ENCODE results near the gene TP53TG5. TPM values are rescaled to one million over a fixed set of nuclear protein-coding genes. Genes with fewer than 3 reads are reported as not detected.
A peak's percentile ranks its signal among the peaks of the same experiment; 100 is the strongest.

Gene TP53TG5
- total RNA-seq, 1 donor = 0.09 TPM

DNA sequence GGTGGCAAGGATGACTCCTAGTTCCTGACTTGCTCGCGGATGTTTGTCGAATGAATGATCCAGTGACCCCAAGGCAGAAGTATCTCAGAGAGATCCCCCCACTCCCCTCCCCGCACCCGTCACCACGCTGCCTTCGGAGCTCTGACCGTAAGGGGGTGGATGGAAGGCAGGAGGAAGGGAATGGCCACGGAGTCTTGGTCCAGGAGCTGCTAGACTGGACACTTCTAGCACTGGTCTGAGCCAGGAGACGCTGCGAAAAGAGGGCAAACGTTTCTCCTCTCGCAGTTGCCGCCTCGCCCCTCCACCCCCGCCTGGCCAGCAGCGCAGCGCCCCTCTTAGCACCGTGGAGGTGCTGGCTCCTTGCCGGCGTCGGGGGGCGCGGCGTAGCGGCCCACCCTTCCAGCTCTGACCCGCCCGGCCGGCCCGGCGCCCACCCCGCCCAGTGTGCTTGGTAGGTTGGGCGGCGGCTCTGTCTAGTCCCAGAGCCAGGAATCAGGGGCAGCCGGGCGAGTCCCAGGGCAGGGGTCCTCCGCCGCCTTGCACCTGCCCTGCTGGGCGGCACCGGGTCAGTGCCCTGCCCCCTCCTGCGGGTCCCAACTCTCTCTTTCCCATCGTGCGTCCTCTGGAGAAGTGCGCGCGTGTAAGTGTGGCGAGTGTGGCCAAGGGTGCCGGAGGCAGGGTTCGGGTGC, 27.6 kb upstream of the TP53TG5 start:
- peak; percentile 8 for DNase-seq (ENCODE audit: low read depth)
- TF ChIP-seq, protein P1, sequence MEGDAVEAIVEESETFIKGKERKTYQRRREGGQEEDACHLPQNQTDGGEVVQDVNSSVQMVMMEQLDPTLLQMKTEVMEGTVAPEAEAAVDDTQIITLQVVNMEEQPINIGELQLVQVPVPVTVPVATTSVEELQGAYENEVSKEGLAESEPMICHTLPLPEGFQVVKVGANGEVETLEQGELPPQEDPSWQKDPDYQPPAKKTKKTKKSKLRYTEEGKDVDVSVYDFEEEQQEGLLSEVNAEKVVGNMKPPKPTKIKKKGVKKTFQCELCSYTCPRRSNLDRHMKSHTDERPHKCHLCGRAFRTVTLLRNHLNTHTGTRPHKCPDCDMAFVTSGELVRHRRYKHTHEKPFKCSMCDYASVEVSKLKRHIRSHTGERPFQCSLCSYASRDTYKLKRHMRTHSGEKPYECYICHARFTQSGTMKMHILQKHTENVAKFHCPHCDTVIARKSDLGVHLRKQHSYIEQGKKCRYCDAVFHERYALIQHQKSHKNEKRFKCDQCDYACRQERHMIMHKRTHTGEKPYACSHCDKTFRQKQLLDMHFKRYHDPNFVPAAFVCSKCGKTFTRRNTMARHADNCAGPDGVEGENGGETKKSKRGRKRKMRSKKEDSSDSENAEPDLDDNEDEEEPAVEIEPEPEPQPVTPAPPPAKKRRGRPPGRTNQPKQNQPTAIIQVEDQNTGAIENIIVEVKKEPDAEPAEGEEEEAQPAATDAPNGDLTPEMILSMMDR (IDR thresholded peaks at IDR 0.05; ENCODE audit: insufficient read depth, low read length) = no peak
- peak overlapping the region; percentile 73 for H3K4me3 ChIP-seq (ENCODE audit: low read depth, low read length)

DNA sequence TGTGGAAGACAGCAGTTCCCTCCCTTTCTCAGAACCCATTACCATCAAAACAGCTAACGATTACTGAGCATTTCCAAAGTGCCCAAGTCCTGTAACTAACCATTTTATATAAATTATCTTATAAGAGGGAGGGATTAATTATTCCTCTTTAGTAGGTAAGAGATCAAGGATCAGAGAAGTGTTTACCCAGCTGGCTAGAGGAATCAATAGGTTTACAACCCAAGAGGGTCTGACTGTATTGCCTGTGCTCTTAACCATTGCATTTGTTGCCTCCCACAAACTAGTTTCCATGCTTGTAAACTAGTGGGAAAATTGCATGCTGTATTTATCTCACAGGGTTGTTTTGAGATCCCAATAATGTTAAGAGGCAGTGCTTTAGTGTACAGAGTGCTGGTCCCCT, 26.3 kb upstream of the TP53TG5 start:
- no peak for DNase-seq (ENCODE audit: low read depth)
- H3K4me3 ChIP-seq (ENCODE audit: low read depth, low read length) = no peak overlapping the region
- TF ChIP-seq, protein P1 (IDR thresholded peaks at IDR 0.05; ENCODE audit: insufficient read depth, low read length) = no peak

DNA sequence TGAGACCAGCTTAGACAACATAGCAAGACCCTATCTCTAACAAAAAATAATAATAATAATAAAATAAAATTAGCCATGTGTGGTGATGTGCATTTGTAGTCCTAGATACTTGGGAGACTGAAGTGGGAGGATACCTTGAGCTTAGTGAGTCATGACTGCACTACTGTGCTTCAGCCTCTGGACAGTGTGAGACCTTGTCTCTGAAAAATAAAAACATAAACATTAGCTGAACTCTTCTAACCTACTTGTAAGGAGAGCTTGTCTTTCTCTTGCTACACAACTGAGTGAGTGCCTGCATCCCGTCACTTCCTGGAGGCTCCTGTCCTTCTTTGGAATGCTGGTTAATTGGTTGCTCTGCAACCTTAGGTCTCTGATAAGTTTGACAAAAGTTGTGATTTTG, 24.8 kb upstream of the TP53TG5 start:
- no peak for DNase-seq (ENCODE audit: low read depth)
- TF ChIP-seq, protein P1 (IDR thresholded peaks at IDR 0.05; ENCODE audit: insufficient read depth, low read length) = no peak
- no peak overlapping the region for H3K4me3 ChIP-seq (ENCODE audit: low read depth, low read length)

DNA sequence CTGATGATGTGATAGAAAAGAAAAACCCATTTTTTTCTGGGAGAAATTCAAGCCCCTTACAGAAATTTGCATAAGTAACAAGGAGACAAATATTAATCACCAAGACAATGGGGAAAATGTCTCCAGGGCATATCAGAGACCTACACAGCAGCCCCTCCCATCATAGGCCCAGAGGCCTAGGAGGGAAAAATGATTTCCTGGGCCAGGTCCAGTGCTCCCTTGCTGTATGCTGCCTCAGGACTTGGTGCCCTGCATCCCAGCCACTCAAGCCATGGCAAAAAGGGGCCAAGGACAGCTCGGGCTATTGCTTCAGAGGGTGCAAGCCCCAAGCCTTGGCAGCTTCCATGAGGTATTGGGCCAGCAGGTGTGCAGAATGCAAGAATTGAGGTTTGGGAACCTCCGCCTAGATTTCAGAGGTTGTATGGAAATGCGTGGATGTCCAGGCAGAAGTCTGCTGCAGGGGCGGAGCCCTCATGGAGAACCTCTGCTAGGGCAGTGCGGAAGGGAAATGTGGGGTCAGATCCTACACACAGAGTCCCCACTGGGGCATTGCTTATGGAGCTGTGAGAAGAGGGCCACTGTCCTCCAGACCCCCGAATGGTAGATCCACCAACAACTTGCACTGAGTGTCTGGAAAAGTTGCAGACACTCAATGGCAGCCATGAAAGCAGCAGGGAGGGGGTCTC, 22.4 kb upstream of the TP53TG5 start:
- no peak for DNase-seq (ENCODE audit: low read depth)
- TF ChIP-seq, protein P1 (IDR thresholded peaks at IDR 0.05; ENCODE audit: insufficient read depth, low read length) = no peak
- no peak overlapping the region for H3K4me3 ChIP-seq (ENCODE audit: low read depth, low read length)

DNA sequence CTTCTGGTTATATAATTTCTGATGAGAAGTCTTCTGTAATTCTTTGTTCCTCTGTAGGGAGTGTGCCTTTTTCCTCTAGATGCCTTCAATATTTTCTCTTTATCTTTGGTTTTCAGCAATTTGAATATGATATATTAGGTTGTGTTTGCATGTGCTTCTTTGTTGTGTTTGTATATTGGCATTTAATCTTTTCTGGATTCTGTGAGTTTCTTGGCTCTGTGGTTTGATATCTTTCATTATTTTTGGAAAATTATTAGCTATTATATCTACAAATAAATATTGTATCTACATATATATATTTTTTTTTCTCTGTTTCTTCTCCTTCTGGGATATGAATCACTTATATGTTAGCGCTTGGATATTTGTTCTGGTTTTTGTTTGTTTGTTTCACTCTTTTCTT, 20.9 kb upstream of the TP53TG5 start:
- TF ChIP-seq, protein P1 (IDR thresholded peaks at IDR 0.05; ENCODE audit: insufficient read depth, low read length) = no peak
- DNase-seq (ENCODE audit: low read depth) = no peak
- no peak overlapping the region for H3K4me3 ChIP-seq (ENCODE audit: low read depth, low read length)

DNA sequence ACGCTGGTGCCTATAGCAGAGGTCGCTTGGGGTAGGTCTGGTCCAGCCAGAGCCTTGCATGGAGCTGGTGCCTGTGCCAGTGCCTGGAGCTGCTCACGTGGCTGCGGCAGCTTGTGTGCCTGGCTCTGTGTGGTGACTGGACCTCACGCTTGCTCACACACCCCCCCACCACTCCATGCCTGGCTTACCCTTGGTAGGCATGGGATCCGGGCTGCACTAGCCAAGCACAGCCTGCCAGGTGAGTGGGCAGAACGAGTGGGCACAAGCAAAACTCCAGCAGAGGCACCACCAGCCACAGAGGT, 16.9 kb upstream of the TP53TG5 start:
- TF ChIP-seq, protein P1 (IDR thresholded peaks at IDR 0.05; ENCODE audit: insufficient read depth, low read length) = no peak
- DNase-seq (ENCODE audit: low read depth) = no peak
- no peak overlapping the region for H3K4me3 ChIP-seq (ENCODE audit: low read depth, low read length)
